K562 (cell line): ENCODE measurements around the gene CMTR1. TPM values are rescaled to one million over a fixed set of nuclear protein-coding genes. Genes with fewer than 3 reads are reported as not detected.

Source experiments
- BACH1 ChIP-seq: fragments of 200-800 bp; sonication (Bioruptor generic); IDR thresholded peaks from 2 replicates; pipeline ENCODE4 v1.6.1; 2016; ENCODE audit warnings: missing genetic modification characterization, missing compliant biosample characterization
- DPF2 ChIP-seq: fragments of 450-650 bp; IDR thresholded peaks from 2 replicates; pipeline ENCODE4 v1.6.1; 2016
- ELF2 ChIP-seq: fragments of 250-450 bp; sonication (Bioruptor Pico); IDR thresholded peaks from 2 replicates; pipeline ENCODE4 v1.5.0; 2021; ENCODE audit warnings: mild to moderate bottlenecking
- OTX1 ChIP-seq: fragments of 450-650 bp; formaldehyde crosslinking; IDR thresholded peaks from 2 replicates; pipeline ENCODE4 v1.4.0; 2022; ENCODE audit warnings: mild to moderate bottlenecking
- TRIM24 ChIP-seq, 2 experiments: fragments of 450-650 bp; IDR thresholded peaks; 2 replicates each; pipeline ENCODE4 v1.6.1; 2016
- polyA plus RNA-seq, 8 experiments: library from polyadenylated mRNA; depleted of rRNA in 4 of 8; stranded (reverse) in 5 of 8; unstranded in 3 of 8; fragments of >200 nt; fragmentation: Nextera tagmentation in 2 of 8; fragmentation: Illumina TruSeq in 1 of 8; extraction: Ambion mirVana in 2 of 8; extraction: Trizol in 1 of 8; gene quantifications; 2 replicates each; pipeline versions ENCODE4 v1.2.1 to v1.2.3, GENCODE V29; 2011 to 2014; ENCODE audit warnings: inconsistent platforms in 1 of 8, missing spikeins in 1 of 8
- total RNA-seq, 7 experiments: library from RNA; depleted of rRNA in 6 of 7; stranded (reverse); fragments of >200 nt in 6 of 7; fragmentation: Illumina TruSeq in 2 of 7; extraction: Trizol in 2 of 7; gene quantifications; 2 replicates each; pipeline versions ENCODE4 v1.2.1 to v1.2.3, GENCODE V29; 2011 to 2021; ENCODE audit warnings: low replicate concordance in 1 of 7
- TF ChIP-seq, protein P1 (sequence below), 2 experiments: fragments of 450-650 bp in 1 of 2; sonication (generic) in 1 of 2; formaldehyde crosslinking; conservative IDR thresholded peaks; 2 replicates each; pipeline versions ENCODE4 v1.4.0 to v1.8.1; 2020 to 2022; ENCODE audit warnings: mild to moderate bottlenecking in 1 of 2, missing genetic modification reagents in 1 of 2
- TF ChIP-seq, protein P2 (sequence below): IDR thresholded peaks from 2 replicates; pipeline ENCODE4 v1.6.1; 2016; ENCODE audit warnings: missing genetic modification characterization, missing compliant biosample characterization
- TF ChIP-seq, protein P3 (sequence below), 2 experiments: fragments of 150-350 bp in 1 of 2; IDR thresholded peaks; 2 replicates each; pipeline ENCODE4 v1.6.1; 2012 to 2016; ENCODE audit warnings: low read depth in 2 of 2, low read length in 2 of 2, mild to moderate bottlenecking in 1 of 2, moderate library complexity in 1 of 2

CMTR1 gene
- total and polyA plus RNA-seq, 9 of the 15 experiments (the other 6 are each of a cell fraction or from before 2014, with no cell fraction given) = 2.9 to 63.5 (median 49.5) TPM

DNA sequence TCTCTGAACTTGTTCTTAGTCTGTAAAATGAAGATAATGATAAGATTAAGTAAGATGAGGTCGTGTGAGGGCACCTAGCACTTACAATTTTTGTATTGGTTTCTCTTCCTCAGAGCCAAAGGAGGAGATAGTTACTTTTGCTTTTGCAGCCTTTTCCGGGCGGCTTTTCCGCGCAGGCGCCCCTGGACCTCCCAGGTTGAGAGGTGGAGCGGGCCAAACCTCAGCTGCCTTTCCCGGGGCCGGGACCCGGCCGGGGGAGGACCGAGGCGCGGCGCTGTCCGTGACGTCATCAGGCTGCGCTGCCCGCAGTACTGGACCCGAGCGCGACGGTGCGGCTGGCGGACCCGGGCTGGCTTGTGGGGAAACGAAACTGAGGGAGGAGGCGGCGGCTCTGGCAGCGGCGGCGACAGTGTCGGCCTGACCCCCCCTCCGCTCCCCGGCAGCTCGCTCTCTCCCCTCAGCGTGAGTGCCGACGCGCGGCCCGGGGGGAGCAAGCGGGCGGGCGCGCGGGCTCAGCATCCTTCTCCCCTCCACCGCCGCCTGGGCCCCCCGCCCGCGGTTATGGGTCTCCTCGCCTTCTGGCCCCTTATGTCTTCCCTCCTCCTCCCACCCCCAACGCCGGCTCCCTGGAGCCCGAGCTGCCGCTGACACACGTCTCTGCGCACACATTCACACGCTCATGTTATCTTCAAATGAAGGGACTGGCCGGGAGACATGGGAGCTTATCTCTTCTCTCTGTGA lies at the start of gene CMTR1 (continued):
- TF ChIP-seq OTX1 (CRISPR knock-in tag) = peak; percentile 67
- 0 out of 2 replicates have a peak, but pooled peaks have one; percentile 39 for TF ChIP-seq DPF2
- TF ChIP-seq, protein P1, sequence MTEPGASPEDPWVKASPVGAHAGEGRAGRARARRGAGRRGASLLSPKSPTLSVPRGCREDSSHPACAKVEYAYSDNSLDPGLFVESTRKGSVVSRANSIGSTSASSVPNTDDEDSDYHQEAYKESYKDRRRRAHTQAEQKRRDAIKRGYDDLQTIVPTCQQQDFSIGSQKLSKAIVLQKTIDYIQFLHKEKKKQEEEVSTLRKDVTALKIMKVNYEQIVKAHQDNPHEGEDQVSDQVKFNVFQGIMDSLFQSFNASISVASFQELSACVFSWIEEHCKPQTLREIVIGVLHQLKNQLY (CRISPR knock-in tag; conservative IDR thresholded peaks at IDR 0.05) = no peak; a peak in 1 of 4 replicates
- no peak for TF ChIP-seq BACH1 (tag)
- TF ChIP-seq, protein P2, sequence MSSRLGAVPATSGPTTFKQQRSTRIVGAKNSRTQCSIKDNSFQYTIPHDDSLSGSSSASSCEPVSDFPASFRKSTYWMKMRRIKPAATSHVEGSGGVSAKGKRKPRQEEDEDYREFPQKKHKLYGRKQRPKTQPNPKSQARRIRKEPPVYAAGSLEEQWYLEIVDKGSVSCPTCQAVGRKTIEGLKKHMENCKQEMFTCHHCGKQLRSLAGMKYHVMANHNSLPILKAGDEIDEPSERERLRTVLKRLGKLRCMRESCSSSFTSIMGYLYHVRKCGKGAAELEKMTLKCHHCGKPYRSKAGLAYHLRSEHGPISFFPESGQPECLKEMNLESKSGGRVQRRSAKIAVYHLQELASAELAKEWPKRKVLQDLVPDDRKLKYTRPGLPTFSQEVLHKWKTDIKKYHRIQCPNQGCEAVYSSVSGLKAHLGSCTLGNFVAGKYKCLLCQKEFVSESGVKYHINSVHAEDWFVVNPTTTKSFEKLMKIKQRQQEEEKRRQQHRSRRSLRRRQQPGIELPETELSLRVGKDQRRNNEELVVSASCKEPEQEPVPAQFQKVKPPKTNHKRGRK (tag) = no peak
- TF ChIP-seq, protein P3, sequence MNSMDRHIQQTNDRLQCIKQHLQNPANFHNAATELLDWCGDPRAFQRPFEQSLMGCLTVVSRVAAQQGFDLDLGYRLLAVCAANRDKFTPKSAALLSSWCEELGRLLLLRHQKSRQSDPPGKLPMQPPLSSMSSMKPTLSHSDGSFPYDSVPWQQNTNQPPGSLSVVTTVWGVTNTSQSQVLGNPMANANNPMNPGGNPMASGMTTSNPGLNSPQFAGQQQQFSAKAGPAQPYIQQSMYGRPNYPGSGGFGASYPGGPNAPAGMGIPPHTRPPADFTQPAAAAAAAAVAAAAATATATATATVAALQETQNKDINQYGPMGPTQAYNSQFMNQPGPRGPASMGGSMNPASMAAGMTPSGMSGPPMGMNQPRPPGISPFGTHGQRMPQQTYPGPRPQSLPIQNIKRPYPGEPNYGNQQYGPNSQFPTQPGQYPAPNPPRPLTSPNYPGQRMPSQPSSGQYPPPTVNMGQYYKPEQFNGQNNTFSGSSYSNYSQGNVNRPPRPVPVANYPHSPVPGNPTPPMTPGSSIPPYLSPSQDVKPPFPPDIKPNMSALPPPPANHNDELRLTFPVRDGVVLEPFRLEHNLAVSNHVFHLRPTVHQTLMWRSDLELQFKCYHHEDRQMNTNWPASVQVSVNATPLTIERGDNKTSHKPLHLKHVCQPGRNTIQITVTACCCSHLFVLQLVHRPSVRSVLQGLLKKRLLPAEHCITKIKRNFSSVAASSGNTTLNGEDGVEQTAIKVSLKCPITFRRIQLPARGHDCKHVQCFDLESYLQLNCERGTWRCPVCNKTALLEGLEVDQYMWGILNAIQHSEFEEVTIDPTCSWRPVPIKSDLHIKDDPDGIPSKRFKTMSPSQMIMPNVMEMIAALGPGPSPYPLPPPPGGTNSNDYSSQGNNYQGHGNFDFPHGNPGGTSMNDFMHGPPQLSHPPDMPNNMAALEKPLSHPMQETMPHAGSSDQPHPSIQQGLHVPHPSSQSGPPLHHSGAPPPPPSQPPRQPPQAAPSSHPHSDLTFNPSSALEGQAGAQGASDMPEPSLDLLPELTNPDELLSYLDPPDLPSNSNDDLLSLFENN (IDR thresholded peaks at IDR 0.05; ENCODE audit: low read depth in 2 of 2, low read length in 2 of 2) = peak in 1 of 2 experiments; percentile 69; a peak in 1 of 4 replicates
- TF ChIP-seq TRIM24 (IDR thresholded peaks at IDR 0.05) = 0 out of 4 replicates have a peak, but pooled peaks of 1 of the 2 experiments have one; percentile 30
- TF ChIP-seq ELF2 (CRISPR knock-in tag) = 0 out of 2 replicates have a peak, but pooled peaks have one; percentile 22
